Neutrophil (primary cell): ENCODE measurements around the gene PADI1.

ENCODE experiments used
- H3K27ac ChIP-seq: fragments of 200-600 bp; sonication (generic); 2 replicates; pipeline ENCODE4 v1.5.1; 2016; ENCODE audit warnings: mild to moderate bottlenecking, moderate library complexity
- H3K27me3 ChIP-seq: fragments of 200-600 bp; sonication (generic); 2 replicates; pipeline ENCODE4 v1.6.0; 2016; ENCODE audit warnings: mild to moderate bottlenecking
- H3K36me3 ChIP-seq: fragments of 200-600 bp; sonication (generic); 2 replicates; pipeline ENCODE4 v1.5.1; 2017
- H3K4me1 ChIP-seq, 2 experiments: fragments of 200-600 bp in 1 of 2; sonication (generic) in 1 of 2; 1 replicate in 1 of 2; 2 replicates in 1 of 2; pipeline versions ENCODE4 v1.5.1 to v1.6.1; 2013 to 2016; ENCODE audit warnings: low read depth in 1 of 2, low read length in 1 of 2, mild to moderate bottlenecking in 1 of 2, moderate library complexity in 1 of 2; ENCODE audit not compliant: control insufficient read depth in 1 of 2, insufficient read depth in 1 of 2
- H3K4me3 ChIP-seq, 2 experiments: fragments of 200-600 bp in 1 of 2; sonication (generic) in 1 of 2; 1 replicate in 1 of 2; 2 replicates in 1 of 2; pipeline ENCODE4 v1.5.1; 2013 to 2016; ENCODE audit warnings: low read depth in 1 of 2, low read length in 1 of 2, mild to moderate bottlenecking in 1 of 2, moderate library complexity in 1 of 2
- H3K9me3 ChIP-seq: fragments of 200-600 bp; sonication (generic); 2 replicates; pipeline ENCODE4 v1.5.1; 2016
- CTCF ChIP-seq: fragments of 200-600 bp; sonication (generic); IDR thresholded peaks from 2 replicates; pipeline ENCODE4 v1.5.1; 2016; ENCODE audit warnings: antibody characterized with exemption

PADI1 gene

GRCh38 chr1:17188889-17189631 is 15.9 kb upstream of the PADI1 start:
- Histone ChIP-seq H3K9me3 (peaks cover 6% of the 10 kb centered on the region), H3K4me3 (no peak overlapping the region), H3K36me3 (no peaks in the 10 kb centered on the region), H3K27me3 (no peaks in the 10 kb centered on the region), H3K4me1 (peaks cover 7% of the 10 kb centered on the region in 2 experiments), H3K27ac (no peak overlapping the region)
- TF ChIP-seq CTCF = no peak

DNA sequence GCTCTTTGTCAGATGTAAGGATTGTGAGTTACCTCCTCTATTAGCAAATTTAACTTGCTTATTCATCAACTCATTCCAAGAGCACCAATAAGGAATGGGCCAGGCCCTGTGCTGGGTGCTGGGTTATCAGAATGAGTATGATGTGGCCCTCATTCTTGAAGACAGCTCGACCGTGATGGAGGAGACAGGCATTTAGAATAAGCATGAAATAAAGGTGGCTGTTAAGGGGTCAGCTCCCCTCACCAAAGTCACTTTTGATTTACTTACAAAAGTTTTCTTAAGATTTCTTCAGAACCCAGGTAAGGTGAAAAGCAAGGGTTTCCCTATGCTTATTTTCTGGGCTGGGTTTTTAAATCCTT is 15.3 kb upstream of the PADI1 start:
- Histone ChIP-seq H3K36me3 (no peaks in the 10 kb centered on the region), H3K27me3 (no peaks in the 10 kb centered on the region), H3K27ac (no peak overlapping the region), H3K4me1 (peaks cover 7% of the 10 kb centered on the region in 2 experiments), H3K9me3 (peaks cover 6% of the 10 kb centered on the region), H3K4me3 (no peak overlapping the region)
- no peak for TF ChIP-seq CTCF

DNA sequence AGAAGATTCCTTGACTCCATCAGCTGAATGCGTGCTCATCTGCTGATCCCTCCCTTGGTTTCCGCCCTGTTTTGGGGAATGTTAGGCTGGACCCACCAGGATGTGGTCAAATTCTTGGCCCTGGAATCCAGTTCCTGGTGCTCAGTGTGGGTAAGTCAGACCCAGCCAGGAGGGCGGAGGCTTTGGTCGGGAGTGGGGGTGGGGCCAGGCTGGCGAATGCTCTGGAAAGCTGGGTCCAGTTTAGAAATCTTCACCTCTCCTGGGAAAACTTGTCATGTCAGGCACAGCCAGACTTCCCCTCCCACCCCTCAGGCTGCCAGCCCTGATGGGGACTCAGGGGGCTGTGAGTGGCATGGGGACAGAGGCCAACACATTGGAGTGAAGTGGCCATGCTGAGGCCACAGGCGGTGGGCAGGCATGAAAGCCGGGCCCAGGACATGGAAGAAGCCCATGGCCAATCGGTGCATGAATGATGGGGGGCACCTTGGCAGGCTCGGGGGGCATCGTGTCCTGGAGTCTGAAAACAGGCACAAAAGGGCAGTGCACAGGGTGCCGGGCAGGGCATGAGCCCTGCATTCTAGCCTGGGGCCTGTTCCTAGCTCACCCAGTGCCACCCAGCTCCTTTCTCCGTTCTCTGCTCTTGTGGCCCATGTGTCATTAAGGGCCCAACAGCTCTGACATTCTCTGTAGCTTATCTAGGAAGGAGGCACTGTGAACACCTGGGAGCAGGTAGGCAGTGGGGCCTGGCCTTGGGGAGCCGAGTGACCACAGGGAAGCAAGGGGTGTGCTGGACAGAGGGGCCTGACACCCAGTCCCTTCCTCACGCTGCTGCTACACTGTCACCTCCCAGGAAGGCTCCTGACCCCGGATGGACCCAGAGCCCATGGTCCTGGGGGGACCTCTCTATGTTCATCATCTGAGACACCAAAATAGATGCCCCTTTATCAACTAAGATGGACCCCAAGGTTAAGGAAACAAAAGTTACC is 14.6 kb upstream of the PADI1 start:
- Histone ChIP-seq H3K4me1 (peaks cover 7% of the 10 kb centered on the region in 2 experiments), H3K9me3 (peaks cover 6% of the 10 kb centered on the region), H3K27me3 (no peaks in the 10 kb centered on the region), H3K4me3 (no peak overlapping the region), H3K36me3 (no peaks in the 10 kb centered on the region), H3K27ac (peak overlapping the region; percentile 80)
- no peak for TF ChIP-seq CTCF

GRCh38 chr1:17191990-17192242 is 13.0 kb upstream of the PADI1 start:
- Histone ChIP-seq H3K27me3 (no peaks in the 10 kb centered on the region), H3K36me3 (no peaks in the 10 kb centered on the region), H3K4me1 (no peaks in the 10 kb centered on the region), H3K4me3 (no peak overlapping the region), H3K27ac (peak overlapping the region; percentile 80), H3K9me3 (peaks cover 6% of the 10 kb centered on the region)
- TF ChIP-seq CTCF = no peak

DNA sequence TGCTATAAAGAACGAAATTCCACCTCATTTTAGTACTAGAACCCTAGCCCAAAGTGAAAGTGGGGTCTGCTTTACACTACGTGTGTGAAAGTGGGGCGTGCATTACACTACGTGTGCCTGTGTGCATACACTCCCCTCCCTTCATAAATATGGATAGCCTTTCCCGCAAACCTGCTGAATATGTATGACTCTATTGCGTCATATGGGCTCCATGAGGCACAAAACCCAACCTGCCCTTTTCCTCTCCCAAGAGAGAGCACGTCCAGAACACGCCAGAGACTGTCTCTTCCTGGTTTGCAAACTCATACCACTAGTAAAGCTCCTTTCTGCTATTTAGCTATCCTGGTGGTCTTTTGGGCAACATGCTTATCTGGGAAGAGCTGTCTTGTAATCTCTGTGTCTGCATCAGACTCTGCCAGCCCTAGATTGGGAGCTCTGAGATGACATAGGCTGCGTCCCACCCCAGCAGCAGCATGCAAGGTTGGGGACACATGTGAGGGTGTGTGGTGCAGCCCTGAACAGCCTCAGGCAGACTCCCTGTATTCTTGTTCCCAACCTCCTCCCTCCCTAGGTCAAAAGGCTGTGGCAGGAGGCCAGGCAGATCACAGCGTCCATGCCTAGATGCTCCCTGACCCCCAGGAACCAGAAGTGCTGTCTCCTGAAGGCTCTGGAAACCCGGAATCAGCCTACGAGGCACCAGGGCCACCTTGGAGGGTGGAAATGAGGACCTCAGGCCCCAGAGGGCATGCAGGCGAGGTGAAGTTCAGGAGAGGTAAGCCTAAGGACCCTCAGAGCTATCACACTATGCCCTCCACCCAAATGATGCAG is 12.3 kb upstream of the PADI1 start:
- Histone ChIP-seq H3K27ac (peak overlapping the region; percentile 80), H3K9me3 (peaks cover 6% of the 10 kb centered on the region), H3K4me1 (no peaks in the 10 kb centered on the region), H3K4me3 (no peak overlapping the region), H3K36me3 (no peaks in the 10 kb centered on the region), H3K27me3 (no peaks in the 10 kb centered on the region)
- no peak for TF ChIP-seq CTCF
